ENCODE measurements around the gene KCNJ10. TPM values are rescaled to one million over a fixed set of nuclear protein-coding genes. Genes with fewer than 3 reads are reported as not detected.

The KCNJ10 gene
- total RNA-seq, 4 donors from 2014 or later = not detected

GRCh38 chr1:159999204-159999603 is 70.8 kb downstream of the KCNJ10 start:
- Histone ChIP-seq H3K36me3 (no peaks in the 10 kb centered on the region), H3K27ac (no peak overlapping the region), H3K9me3 (no peaks in the 10 kb centered on the region), H3K4me1 (peaks cover 4% of the 10 kb centered on the region), H3K27me3 (no peaks in the 10 kb centered on the region), H3K4me3 (no peak overlapping the region)
- no peak for TF ChIP-seq EP300 (IDR thresholded peaks at IDR 0.05)
- TF ChIP-seq, protein P1, sequence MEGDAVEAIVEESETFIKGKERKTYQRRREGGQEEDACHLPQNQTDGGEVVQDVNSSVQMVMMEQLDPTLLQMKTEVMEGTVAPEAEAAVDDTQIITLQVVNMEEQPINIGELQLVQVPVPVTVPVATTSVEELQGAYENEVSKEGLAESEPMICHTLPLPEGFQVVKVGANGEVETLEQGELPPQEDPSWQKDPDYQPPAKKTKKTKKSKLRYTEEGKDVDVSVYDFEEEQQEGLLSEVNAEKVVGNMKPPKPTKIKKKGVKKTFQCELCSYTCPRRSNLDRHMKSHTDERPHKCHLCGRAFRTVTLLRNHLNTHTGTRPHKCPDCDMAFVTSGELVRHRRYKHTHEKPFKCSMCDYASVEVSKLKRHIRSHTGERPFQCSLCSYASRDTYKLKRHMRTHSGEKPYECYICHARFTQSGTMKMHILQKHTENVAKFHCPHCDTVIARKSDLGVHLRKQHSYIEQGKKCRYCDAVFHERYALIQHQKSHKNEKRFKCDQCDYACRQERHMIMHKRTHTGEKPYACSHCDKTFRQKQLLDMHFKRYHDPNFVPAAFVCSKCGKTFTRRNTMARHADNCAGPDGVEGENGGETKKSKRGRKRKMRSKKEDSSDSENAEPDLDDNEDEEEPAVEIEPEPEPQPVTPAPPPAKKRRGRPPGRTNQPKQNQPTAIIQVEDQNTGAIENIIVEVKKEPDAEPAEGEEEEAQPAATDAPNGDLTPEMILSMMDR (IDR thresholded peaks at IDR 0.05) = no peak
- TF ChIP-seq POLR2AphosphoS5 (IDR thresholded peaks at IDR 0.05) = no peak
- TF ChIP-seq POLR2A (IDR thresholded peaks at IDR 0.05) = no peak
- DNase-seq (ENCODE audit: low spot score in 2 of 2) = no peak
- WGBS = 69% methylated on average over 4 of the region's 4 CpGs

DNA sequence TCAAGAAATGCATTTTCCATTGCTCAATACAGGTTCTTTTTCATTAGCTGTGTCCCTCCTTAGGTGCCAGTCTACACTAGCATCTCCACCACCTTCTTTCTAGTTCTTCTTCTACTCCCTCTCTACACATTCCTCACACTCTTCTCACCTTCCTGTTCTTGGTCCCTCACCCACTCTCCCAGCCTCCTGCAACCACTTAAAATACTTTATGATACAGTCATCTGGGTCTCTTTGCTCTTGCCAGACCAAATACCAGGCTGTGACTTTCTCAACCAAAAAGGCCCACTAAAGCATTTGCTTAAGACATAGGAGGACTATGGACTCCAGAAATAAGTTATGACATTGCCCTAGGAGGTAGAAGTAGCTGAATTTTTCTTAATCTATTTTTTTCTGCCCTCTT is 73.3 kb downstream of the KCNJ10 start:
- no peak overlapping the region for H3K27ac ChIP-seq
- DNase-seq (ENCODE audit: low spot score in 2 of 2) = no peak
- H3K4me3 ChIP-seq = no peak overlapping the region
- no peaks in the 10 kb centered on the region for H3K9me3 ChIP-seq
- TF ChIP-seq POLR2A (IDR thresholded peaks at IDR 0.05) (no peak), POLR2AphosphoS5 (IDR thresholded peaks at IDR 0.05) (no peak), EP300 (IDR thresholded peaks at IDR 0.05) (no peak)
- TF ChIP-seq, protein P1 (IDR thresholded peaks at IDR 0.05) = no peak
- no peaks in the 10 kb centered on the region for H3K36me3 ChIP-seq
- peaks cover 2% of the 10 kb centered on the region for H3K4me1 ChIP-seq
- no peaks in the 10 kb centered on the region for H3K27me3 ChIP-seq

DNA sequence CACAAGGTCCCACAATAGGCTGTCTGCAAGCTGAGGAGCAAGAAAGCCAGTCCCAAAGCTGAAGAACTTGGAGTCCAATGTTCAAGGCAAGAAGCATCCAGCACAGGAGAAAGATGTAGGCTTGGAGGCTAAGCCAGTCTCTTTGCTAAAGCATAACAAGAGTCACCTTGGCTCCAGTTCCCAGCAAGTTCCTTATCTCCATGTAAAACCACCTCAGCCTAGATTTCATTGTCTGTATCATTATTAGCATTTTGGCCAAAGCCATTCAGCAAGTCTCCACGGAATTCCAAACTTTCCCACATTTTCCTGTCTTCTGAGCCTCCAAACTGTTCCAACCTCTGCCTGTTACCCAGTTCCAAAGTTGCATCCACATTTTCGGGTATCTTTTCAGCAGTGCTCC is 75.1 kb downstream of the KCNJ10 start:
- Histone ChIP-seq H3K36me3 (no peaks in the 10 kb centered on the region), H3K27ac (no peak overlapping the region), H3K9me3 (no peaks in the 10 kb centered on the region), H3K4me3 (no peak overlapping the region), H3K27me3 (no peaks in the 10 kb centered on the region), H3K4me1 (peaks cover 3% of the 10 kb centered on the region)
- 93% methylated on average over 2 of the region's 2 CpGs for WGBS
- TF ChIP-seq POLR2AphosphoS5 (IDR thresholded peaks at IDR 0.05) (no peak), EP300 (IDR thresholded peaks at IDR 0.05) (no peak), POLR2A (IDR thresholded peaks at IDR 0.05) (no peak)
- TF ChIP-seq, protein P1 (IDR thresholded peaks at IDR 0.05) = no peak
- no peak for DNase-seq (ENCODE audit: low spot score in 2 of 2)

GRCh38 chr1:159993911-159994310 is 76.0 kb downstream of the KCNJ10 start:
- WGBS = 79% methylated on average over 2 of the region's 2 CpGs
- Histone ChIP-seq H3K4me3 (no peak overlapping the region), H3K9me3 (no peaks in the 10 kb centered on the region), H3K27ac (no peak overlapping the region), H3K36me3 (no peaks in the 10 kb centered on the region), H3K27me3 (no peaks in the 10 kb centered on the region), H3K4me1 (peaks cover 3% of the 10 kb centered on the region)
- TF ChIP-seq POLR2AphosphoS5 (IDR thresholded peaks at IDR 0.05) = no peak
- TF ChIP-seq POLR2A (IDR thresholded peaks at IDR 0.05) = no peak
- no peak for TF ChIP-seq EP300 (IDR thresholded peaks at IDR 0.05)
- TF ChIP-seq, protein P1 (IDR thresholded peaks at IDR 0.05) = no peak
- DNase-seq (ENCODE audit: low spot score in 2 of 2) = no peak

DNA sequence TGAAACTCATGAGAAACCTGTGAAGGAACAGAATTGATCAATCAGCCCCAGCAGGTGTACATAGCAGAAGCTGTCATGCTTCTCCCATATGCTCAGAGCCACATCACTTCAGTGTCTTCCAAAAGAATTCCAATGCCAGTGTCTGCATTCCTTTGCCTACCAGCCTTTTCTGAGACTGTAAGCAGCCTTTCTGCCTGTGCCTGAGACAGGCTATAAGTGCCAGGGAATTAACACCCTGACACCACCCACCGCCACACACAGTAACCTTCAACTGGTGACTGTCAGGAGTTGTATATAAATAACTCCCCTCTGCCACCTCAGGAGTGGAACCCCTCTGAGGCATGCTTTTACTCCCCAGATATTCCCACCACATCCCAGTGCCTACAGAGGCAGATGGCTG is 77.8 kb downstream of the KCNJ10 start:
- no peak for TF ChIP-seq EP300 (IDR thresholded peaks at IDR 0.05)
- TF ChIP-seq POLR2AphosphoS5 (IDR thresholded peaks at IDR 0.05) = no peak
- TF ChIP-seq POLR2A (IDR thresholded peaks at IDR 0.05) = no peak
- TF ChIP-seq, protein P1 (IDR thresholded peaks at IDR 0.05) = no peak
- no peak overlapping the region for H3K4me3 ChIP-seq
- no peak overlapping the region for H3K27ac ChIP-seq
- H3K36me3 ChIP-seq = no peaks in the 10 kb centered on the region
- peaks cover 3% of the 10 kb centered on the region for H3K4me1 ChIP-seq
- H3K9me3 ChIP-seq = no peaks in the 10 kb centered on the region
- no peaks in the 10 kb centered on the region for H3K27me3 ChIP-seq
- WGBS = 43% methylated on average over 1 of the region's 1 CpG
- no peak for DNase-seq (ENCODE audit: low spot score in 2 of 2)

All from suprapubic skin (tissue), 4 donors.